OCI-M2 (cell line): ENCODE data around the gene NUP43.
"Not testable (repeated sequence)": the region's sequence is repeated elsewhere in the genome, so short reads cannot be mapped to it uniquely, and the experiment has no call there.

Source experiments
- DNase-seq: peaks from one replicate; lab custom pipeline; 2025; ENCODE audit not compliant: unreplicated experiment; lab: John Stamatoyannopoulos, UW

NUP43 gene

DNA sequence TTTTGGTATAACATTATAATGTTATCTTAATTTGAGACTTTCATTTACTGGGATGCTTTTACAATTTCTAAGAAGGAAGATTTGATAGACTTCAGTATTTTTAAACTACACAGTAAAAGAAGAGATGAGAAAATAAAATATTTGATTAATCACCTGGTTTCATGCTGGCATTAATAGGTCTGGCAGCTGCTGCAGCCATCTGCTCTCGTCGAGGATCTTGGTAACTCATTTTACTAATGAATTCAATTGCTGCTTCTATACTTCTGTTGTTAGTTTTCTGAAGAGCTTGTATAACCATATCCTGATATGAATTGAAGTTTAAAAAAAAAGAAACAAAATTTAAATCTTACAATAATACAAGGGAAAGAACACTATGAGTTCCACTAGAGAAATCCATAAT is 51.4 kb downstream of the NUP43 start:
- no peak for DNase-seq

DNA sequence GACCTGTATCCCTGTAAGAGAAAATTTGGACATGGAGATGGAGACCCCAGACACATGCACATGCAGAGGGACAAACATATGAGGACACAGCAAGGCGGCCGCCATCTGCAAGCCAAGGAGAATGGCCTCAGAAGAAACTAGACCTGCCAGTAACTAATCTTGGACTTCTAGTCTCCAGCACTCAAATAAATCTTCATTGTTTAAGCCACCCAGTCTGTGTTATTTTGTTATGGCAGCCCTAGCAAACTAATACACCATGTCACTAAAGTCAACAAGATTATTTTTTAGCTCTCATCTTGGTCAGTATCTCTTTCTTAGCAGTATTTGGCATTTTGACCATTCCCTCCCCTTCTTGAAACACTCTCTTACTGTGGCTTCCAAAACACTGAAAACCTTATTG is 55.1 kb downstream of the NUP43 start:
- DNase-seq: no peak

DNA sequence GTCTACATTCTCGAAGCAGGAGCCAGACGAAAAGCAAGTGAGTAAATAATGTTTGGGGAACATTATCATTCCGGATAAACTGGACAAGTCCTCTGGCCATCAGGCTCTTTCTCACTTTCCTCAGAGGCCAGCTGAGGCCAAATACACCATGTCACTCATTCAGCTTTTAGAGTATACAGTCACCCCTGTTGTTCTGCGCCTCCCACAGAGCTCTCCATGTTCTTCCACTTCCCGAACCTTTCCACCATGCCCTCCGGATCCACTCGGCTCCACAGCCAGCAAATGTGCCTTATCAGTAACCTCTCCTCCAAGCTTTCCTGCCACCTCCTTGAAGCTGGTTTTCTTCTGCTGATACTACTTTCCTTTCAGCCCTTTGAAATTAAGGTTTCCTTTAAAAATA is 60.1 kb downstream of the NUP43 start:
- no peak for DNase-seq

DNA sequence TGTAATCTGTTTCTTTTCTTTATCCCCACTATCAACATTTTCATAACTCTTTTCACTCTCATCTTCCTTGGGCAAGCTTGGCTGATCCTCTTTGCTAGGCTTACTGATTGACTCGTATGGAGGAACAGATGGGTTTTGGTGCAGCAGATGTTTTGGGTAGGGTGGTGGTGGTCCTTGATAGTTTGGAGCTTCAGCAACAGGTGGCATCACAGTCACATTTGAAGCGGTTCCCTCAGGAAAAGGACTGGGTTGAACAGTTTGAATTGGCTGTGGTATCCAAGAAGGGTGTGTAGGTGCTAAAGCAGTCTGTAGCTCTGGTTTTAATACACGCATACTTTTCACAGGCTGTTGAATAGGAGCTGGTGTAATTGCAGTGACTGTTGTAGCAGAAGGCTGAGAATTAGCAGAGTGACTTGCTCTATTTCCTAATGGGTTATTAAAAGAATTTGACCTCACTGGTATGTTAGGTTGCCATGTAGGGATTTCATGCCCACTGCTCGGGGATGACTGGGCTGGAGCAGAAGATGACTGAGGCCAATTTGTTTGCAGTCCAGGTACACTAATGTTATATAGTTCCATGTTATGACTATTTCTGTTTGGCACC is 63.0 kb downstream of the NUP43 start:
- no peak for DNase-seq

DNA sequence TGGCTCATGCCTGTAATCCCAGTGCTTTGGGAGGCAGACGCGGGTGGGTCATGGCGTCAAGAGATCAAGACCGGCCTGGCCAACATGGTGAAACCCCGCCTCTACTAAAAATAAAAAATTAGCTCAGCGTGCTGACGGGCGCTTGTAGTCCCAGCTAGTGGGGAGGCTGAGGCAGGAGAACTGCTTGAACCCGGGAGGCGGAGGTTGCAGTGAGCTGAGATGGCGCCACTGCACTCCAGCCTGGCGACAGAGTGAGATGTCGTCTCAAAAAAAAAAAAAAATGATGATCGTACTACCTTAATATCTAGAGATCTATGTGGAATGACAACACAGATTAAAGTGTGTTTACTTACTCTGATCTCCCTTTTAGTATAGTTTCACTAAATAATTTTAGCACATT is 64.5 kb downstream of the NUP43 start:
- not testable (repeated sequence) for DNase-seq

DNA sequence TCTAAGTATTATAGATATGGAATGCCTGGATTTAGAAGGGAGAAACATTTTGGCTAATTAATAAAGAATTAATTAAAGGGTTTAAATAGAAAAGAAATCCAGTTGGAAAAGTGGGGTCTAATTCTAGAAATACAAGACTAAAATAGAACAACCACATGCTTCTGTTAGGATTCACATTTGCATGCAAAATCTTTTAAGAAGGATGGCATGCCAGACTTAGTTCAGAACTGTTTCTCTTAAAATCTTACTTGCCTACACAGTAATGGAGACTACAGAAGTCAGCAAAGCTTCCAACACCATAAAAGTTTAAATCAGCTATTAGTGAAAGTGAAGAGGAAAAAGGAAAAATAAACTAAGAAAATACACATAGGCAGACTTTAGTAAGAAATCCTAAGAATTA is 65.1 kb downstream of the NUP43 start:
- DNase-seq: no peak

DNA sequence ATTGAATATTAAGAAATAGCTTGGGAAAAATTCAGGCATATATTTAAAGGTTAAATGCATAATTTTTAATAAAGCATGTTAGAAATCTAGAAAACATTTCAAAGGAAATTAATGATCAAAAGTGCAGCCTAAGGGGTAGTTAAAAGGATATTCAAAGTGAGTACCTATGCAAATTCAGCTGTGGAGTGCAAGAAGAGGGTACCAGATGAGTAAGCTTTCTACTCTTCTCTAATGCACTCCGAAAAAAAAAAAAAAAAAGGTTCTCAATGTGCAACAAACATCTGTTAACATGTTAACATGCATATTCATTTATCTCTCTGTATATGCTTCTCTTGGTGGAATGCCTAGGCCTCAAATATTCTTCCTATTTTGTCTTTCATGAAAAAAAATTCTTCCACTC is 65.8 kb downstream of the NUP43 start:
- DNase-seq: no peak
